22Rv1 (cell line): ENCODE results near the gene AGAP1.

ENCODE experiments used
- H3K27ac ChIP-seq: fragments of 450-650 bp; 2 replicates; pipeline ENCODE4 v1.5.1; 2017
- ZFX ChIP-seq: fragments of 450-650 bp; IDR thresholded peaks from 2 replicates; pipeline ENCODE4 v1.6.1; 2017; ENCODE audit warnings: antibody characterized with exemption, borderline replicate concordance
- TF ChIP-seq, protein P1 (sequence below): fragments of 450-650 bp; IDR thresholded peaks from 2 replicates; pipeline ENCODE4 v1.5.1; 2017; ENCODE audit warnings: mild to moderate bottlenecking

AGAP1 gene

DNA sequence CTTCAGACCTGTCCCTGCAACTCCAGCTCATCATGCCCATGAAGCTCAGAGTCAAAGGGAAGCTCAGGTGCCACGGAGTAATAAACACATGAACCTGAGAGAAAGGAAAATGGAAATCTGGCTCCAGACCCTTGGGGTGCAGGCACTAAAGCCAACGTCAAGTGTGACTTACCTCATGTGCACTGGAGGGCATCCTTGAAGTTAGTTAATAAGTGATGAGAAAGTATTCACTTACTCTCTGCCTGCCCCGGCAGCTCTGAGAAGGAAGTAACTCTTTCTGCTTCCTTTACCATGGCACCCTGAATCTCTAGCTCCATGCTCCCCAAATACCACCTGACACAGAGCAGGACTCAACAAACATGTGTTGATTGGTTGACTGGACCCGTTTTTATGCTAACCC lies 21.4 kb upstream of the AGAP1 start:
- H3K27ac ChIP-seq = no peak overlapping the region
- TF ChIP-seq, protein P1, sequence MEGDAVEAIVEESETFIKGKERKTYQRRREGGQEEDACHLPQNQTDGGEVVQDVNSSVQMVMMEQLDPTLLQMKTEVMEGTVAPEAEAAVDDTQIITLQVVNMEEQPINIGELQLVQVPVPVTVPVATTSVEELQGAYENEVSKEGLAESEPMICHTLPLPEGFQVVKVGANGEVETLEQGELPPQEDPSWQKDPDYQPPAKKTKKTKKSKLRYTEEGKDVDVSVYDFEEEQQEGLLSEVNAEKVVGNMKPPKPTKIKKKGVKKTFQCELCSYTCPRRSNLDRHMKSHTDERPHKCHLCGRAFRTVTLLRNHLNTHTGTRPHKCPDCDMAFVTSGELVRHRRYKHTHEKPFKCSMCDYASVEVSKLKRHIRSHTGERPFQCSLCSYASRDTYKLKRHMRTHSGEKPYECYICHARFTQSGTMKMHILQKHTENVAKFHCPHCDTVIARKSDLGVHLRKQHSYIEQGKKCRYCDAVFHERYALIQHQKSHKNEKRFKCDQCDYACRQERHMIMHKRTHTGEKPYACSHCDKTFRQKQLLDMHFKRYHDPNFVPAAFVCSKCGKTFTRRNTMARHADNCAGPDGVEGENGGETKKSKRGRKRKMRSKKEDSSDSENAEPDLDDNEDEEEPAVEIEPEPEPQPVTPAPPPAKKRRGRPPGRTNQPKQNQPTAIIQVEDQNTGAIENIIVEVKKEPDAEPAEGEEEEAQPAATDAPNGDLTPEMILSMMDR = no peak
- TF ChIP-seq ZFX = no peak

DNA sequence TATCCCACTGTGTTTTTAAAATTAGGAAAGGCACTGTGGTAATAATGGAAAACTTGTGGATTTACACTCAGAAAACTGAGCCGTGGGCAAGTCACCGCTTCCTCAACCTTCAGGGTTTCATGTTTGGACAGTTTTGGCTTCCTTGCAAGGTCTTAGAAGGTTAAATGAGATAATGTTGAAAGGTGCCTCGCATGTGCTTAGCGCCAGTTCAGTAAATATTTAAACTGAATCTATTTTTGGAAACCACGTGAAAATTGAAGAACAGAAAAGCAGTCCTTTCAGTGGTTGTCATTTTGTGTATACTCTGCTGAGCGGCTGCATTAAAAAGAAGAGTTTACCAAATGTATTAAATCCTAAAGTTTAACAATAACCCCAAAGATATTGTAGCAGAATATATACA lies 15.2 kb upstream of the AGAP1 start:
- H3K27ac ChIP-seq = no peak overlapping the region
- no peak for TF ChIP-seq ZFX
- TF ChIP-seq, protein P1 = no peak

DNA sequence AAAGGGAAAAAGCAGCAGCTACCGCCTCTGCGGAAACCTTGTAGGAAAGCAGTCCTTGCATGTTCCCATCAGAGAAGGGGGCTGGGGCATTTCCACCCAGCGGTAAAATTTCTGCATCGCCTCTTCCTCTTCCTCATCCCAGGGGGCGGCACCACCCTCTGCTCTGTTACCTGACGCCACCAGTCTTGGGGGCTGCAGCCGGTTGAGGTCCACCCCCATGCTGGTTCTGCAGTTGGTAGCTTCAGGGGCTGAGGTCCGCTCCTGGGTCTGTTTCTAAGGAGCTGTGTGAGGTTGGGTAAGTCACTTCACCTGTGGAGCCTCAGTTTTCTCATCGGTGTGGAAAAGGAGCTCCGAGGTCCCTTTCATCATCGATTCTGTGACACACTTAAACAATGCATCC lies 14.2 kb upstream of the AGAP1 start:
- TF ChIP-seq ZFX = no peak
- TF ChIP-seq, protein P1 = no peak
- H3K27ac ChIP-seq = no peak overlapping the region

DNA sequence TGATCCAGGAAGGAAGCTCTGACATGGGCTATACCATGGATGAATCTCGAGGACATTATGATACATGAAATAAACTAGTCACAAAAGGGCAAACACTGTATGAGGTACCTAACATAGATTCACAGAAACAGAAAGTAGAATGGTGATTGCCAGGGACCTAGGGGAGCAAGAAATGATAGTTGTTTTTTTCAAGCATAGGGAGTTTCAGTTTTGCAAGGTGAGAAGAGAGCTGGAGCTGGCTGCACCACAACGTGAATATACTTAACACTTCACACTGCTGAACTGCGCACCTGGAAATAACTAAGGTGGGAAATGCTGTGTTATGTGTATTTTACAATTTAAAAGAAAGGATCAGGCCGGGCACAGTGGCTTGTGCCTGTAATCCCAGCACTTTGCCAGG lies 13.2 kb upstream of the AGAP1 start:
- TF ChIP-seq ZFX = no peak
- TF ChIP-seq, protein P1 = no peak
- no peak overlapping the region for H3K27ac ChIP-seq

DNA sequence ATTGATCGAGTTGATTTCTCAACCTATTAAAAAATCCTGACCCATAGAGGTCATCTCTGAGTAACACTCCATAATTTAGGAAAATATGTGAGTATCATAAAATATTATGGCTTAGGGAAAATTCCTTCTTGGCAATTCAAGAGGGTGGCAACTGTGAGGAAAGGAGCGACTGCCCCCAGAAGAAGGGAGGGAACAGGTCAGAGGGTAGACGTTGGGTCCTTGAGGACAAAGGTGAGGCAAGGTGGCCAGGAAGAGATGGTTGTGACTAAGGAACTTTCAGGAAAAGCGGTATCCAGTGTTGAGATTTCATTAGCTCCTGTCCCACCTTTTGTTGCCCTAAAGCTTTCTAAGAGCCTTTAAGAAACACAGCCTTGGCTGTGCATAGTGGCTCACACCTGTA lies 10.5 kb upstream of the AGAP1 start:
- TF ChIP-seq, protein P1 = no peak
- TF ChIP-seq ZFX = no peak
- no peak overlapping the region for H3K27ac ChIP-seq

DNA sequence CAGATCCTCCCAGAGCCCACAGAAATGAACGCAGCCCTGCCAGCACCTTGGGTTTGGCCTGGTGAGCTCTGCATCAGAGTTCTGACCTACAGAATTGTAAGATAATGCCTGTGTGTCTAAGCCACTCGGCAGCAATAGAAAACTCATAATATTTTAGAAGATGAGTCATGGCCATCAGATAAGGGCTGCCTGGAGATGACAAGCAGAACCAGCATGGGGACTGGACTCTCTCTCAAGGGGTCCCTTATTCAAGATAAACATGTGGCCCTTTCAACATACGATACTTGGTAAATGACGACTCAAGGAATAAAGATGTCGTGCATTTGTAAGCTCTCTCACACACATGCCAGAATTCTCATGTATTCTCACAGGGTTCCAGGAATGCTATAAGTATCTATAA lies 8.5 kb upstream of the AGAP1 start:
- no peak overlapping the region for H3K27ac ChIP-seq
- no peak for TF ChIP-seq ZFX
- TF ChIP-seq, protein P1 = no peak

DNA sequence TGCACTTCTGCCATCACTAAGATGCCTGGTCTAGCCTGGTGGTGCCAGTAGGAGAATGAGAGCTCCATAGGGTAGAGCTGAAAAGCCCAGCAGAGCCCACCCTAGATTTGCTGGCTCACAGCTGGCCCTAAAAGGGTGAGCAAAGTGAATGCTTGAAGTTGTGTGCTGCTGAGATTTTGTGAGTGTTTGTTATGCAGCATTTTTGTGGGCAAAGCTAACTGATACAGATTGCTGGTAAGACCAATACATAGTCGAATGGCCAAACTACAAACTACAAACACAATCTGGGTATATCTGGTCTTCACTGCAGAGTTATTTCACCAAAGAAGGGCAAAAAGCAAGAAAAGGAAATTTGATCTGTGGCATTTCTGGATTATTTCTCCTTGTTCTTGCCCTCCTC lies 7.1 kb upstream of the AGAP1 start:
- TF ChIP-seq, protein P1 = no peak
- TF ChIP-seq ZFX = no peak
- no peak overlapping the region for H3K27ac ChIP-seq
